HG02623 (cell line): ENCODE results near the gene SYTL2.
"Not testable (repeated sequence)": the region's sequence is repeated elsewhere in the genome, so short reads cannot be mapped to it uniquely, and the experiment has no call there.

Experiments
- ATAC-seq: cut with Tn5 transposase; IDR thresholded peaks from one replicate; pipeline ENCODE4 v1.9.1; 2021; ENCODE audit warnings: moderate library complexity; ENCODE audit not compliant: unreplicated experiment

Gene SYTL2

DNA sequence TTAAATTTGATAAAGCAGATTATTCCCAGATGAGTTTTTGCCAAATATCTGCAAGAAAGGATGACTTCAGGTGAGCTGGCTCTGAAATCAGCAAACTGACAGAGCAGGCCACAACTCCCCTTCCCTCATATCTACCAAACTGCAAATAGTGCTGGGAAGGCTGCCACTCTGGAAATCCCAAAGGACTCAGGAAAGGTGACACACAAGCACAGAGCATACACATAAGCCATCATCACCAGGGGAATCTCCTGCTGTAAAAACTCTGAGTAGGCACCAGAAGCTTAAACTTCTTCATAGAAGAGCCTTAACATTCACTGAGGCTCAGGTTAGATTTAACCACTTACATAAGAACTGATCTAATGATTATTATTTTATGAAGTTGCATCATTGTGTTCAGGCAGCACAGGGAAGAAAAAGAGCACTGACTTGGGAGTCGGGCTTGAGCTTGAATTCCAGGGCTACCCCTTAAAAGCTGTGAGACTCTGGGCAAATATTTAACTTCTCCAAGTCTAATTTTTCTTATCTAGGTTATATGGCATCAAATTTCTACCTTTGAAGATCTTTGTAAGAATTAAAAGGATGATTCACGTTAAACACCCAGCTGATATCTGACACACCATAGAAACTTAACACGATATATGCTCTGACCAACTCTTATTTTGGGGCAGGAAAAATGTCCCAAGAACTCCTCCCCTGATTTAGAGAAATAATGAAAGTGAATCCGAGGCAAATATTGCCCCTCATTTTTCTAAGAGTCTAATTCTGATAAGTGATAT is 15.0 kb downstream of the SYTL2 start:
- no peak for ATAC-seq

DNA sequence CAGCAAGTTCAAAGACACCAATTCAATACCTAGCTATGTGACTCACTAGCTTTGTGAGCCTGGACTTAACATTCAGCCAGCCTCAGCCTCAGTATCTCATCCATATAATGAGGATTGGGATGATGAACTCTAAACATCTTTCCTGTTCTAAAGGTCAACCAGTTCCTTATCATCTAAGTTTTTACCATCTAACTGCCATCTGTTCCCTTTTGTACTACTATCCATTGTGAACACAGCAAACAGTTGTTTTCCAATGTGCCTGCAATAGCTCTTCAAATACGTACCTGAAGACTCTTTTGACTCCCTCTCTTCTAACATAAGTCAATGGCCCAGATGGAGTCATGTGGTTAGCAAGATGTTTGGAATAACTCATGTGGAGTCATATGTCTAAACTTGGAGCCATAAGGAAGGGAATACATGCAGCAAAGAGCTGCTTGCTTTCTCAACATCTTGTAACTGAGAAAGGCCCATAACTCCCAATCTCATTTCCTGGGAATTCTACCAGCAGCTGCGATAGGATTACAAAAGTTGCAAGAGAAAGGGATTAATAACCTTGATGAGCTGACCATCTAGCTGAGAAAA is 19.4 kb downstream of the SYTL2 start:
- no peak for ATAC-seq

DNA sequence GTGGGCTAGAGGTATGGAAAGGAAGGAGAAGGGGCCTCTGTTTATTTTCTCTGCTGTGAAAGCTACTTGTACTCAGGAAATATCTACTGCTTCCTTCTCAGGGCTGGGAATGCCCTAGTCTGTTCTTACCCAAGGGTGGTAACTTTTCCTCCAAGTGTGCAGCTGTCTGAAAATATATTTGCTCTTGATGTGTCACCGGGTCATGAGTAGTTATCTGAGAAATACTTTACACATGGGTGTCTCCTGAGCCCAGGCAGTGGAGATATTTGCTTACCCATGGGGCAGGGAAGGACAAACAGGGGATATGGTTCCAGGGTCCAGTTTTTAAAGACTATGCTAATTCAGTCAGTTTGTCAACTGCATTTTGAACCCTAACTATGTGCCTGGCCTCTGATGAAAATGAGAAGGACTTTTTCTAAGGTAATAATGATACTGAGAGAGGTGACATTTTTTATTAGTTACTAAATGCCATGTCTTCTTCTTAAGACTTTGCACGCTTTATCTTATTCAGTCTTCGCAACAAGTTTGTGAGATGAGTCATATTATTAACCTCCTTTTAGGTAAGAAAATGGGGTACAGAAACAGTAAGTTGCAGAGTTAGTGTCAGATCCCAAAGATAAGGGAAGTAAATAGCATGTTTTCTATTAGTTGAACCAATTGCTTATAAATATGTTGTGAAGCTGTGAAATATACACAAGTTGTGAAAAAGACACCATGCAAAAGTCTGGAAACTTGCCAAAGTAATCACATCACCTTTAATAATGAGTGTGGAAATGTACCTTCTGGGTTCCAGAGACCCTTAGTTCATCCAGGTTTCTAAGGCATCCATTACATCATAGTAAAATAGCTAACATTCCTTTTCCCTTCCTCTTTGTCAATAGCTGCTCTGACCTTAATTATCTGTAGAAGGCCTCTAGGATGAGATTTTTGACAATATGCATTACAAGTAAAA is 22.9 kb downstream of the SYTL2 start:
- no peak for ATAC-seq

DNA sequence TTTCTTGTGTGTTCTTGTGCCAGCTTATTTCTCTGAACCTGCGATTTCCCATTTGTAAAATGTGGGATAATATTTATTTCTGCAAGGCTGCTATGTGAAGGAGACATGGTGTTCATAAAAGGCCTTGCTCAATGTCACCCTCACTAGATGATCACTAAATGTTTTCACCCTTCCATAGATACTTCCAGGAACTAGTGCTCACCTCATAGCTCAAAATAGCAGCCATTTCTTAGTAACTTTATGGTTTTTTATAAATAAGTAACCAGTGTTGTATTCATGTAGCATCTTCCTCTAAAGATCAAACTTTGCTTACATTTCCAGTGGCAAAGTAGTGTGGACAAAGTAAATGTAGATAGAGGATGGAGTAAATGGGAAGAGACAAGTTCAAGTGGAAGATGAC is 23.8 kb downstream of the SYTL2 start:
- no peak for ATAC-seq

DNA sequence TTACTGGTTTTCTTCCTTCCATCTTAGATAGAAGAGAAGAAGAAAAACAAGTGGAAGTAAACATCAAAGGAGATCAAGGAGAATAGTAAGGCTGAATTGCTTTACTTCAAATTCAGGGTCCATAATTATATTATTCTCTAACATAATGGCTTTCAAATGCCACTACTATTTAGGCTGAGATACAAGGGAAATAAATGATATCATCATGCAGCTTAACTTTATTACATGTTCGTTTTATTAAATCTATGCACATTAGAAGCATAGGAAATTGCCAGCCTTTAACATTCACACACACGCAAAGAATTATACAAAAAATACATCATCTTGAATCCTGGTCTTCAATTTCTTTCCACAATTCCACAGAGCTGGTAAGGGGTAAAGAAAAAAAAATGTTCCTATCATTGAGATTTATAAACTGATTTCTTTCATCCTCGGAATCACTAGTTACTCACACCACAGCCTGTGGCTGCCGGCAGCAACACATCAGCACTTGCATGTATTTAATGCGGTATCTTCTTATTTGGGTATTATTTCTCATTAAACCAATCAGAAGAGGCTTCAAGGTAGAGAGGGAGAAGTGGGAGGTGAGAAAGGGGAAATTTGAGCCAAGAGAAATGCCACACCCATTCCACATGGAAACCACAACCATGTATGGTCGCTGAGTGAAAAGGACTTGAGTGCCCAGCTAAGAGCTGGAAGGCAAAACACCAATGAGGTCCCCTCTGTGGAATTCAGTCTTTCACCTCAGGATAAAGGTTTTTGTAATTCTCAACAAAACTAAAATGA is 26.3 kb downstream of the SYTL2 start:
- ATAC-seq = no peak

DNA sequence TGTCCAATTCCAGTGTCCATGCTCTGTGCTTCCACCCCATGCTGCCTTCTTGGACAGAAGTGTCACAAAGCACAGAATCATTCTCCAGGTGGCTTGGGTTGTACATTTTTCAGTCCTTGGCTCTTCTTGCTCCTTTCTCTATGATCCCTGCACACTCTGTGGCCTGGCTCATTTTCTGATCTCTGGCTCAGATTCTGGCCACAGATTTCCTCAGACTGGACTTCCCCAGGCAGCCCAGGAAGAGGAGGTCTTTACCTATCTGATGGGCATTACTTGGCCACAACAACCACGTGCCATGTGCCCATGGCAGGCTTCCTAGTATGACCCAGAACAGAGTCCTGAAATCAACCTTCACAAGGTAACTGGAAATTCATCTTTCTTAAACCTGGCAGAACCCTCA is 27.2 kb downstream of the SYTL2 start:
- no peak for ATAC-seq

DNA sequence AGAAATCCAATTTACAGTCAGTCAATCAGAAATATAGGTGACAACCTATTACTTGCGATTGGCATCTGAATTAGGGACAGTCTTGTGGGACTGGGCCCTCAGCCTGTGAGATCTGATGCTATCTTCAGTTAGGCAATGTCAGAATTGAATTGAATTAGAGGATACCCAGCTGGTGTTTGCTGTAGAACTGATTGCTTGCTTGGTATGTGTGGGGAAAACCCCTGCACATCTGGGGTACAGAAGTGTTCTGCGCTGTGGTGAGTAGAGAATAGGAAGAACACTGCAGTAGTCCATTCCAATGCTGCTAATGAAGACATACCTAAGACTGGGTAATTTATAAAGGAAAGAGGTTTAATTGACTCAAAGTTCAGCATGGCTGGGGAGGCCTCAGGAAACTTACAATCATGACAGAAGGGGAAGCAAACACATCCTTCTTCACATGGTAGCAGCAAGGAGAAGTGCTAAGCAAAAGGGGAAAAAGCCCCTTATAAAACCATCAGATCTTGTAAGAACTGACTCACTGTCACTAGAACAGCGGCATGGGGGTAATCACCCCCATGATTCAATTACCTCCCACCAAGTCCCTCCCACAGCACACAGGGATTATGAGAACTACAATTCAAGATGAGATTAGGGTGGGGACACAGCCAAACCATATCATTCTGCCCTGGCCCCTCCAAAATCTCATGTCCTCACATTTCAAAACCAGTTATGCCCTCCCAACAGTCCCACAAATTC is 30.0 kb downstream of the SYTL2 start:
- not testable (repeated sequence) for ATAC-seq

DNA sequence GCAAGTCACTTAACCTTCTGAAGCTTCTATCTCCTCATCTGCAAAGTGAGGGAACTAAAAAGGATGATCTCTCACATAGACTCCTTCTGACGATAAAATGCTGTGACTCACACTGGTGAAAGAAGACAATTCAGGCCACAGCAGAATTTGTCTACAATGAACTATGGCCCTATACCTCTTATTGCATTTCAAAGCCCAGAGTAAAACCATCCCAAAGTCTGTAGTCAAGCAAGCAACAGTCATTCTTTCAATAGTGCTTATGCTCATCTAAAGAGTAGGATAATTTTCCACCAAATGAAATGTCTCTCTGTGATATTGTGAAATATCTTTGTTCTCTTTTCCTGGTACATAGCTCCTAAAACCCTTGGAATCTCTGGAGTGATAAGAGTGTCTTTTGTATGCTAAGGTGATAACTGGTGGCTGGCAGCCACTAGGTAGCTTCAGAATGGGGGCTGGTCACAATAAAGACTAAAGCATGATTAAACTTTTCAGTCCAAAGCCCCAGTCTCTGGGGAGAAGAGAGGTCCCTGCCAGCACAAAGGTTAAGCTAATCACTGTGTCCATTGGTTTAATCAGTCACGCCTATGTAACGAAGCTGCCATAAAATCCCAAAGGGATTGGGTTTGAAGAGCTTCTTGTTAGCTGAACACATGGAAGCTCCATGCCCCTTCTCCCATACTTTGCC is 30.8 kb downstream of the SYTL2 start:
- ATAC-seq = no peak

DNA sequence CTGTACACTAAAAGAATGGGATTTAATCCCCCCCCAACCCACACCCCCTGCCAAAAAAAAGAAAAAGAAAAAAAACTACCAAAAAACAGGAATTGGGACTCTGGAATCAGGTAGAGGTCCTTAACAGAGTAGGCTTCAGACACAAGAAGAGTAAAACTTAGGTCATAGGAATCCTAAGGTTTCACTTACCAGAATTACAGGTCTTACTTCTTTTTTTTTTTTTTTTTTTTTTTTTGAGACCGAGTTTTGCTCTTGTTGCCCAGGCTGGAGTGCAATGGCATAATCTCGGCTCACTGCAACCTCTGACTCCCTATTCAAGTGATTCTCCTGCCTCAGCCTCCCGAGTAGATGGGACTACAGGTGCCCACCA is 33.4 kb downstream of the SYTL2 start:
- not testable (repeated sequence) for ATAC-seq

DNA sequence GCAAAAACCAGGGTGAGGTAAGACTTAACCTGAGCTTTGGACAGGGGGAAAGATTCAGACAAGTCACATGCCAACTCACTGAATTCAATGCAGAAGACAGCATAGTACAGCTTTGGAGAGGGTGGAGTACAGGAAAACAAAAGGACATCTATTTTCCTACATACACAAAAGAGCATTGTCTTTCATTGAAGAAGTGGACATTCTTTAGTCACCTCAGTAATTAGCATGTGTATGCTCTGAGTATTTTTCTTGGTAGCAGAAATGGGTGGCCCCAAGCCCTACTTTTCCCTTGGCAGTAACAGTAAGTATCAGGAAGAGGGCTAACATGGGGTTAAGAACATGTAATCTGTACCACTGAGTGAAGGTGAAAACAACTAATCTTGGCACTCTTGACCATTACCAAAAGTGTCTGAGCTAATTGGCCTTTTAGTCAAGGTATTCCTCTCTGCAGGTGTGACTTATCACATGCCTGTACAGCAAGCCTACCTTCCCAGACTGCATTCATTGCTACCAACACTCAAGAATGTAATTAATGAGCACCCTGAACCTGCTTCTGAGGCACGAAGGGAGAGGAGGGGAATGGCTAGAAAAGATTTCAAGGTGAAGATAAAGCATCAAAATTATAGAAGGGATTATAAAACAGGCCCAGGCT is 33.9 kb downstream of the SYTL2 start:
- no peak for ATAC-seq

DNA sequence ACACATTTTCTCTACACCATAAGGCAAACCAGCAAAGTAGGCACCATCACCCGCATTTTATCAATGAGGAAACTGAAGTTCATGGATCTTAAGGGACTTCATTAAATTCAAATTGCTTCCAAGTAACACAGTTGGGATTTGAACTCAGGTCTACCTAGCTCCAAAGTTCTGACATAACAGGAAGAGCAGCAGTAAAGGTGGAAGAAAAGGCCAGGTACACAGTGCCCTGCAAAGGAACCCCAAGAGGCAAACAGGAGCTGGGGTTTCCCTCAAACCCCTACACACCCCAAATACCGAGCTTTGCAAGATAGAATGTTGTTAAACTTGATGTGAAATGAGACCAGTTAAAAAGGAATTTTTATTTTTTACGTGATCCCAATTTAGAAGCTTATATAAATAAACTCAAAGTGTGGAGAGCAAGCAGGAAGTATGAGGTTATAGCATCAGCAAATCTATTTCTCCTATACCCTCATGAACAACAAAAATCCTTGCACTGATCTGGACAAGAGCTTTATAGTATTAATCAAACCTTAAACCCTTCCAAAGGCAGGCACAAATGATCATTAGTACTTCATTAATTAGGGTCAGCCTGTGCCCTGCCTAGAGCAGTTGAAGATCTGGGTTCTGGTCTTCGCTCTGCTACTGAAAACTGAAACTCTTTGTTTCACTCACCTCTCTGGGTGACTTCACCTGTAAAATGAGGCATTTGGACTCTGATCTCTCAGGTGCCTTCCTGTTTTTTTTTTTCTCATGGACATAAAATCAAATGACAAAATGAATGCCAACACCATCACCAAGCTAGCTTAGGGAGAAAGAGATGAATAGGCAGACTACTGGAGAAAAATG is 36.5 kb downstream of the SYTL2 start:
- ATAC-seq = no peak

DNA sequence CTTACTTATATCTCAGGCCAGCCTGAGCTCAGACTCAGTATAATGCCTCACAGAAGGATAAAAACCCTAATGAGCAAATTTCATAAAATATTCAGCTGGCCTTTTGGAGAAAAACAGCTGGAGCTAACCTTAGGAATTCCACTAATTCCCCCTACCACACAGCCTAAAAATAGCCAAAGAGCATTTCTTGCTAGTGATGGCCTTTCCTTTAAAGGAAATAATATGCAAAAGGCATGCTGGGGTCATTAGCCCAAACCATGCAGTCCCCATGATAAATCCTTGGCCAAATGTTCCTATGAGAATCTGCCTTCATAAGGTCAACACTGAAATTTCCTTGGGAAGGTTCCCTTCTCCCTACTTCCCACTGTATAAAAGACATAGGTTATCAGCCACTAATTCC is 38.2 kb downstream of the SYTL2 start:
- no peak for ATAC-seq

DNA sequence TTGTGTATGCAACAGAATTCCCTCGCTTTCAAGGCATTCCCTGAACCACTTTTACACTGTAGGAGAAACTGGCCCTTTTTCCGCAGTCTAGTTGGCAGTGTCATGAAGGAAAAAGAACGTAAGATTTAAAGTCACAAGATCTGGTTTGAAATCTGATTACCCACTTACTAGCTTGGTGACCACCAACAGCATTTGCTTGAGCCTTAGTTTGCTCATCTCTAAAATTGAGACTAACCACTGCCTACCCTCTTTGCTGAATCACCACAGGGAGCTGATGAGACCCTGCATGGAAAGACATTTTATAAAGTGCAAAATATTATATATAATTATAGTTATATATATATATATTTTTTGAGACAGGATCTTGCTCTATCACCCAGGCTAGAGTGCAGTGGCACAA is 39.4 kb downstream of the SYTL2 start:
- no peak for ATAC-seq

DNA sequence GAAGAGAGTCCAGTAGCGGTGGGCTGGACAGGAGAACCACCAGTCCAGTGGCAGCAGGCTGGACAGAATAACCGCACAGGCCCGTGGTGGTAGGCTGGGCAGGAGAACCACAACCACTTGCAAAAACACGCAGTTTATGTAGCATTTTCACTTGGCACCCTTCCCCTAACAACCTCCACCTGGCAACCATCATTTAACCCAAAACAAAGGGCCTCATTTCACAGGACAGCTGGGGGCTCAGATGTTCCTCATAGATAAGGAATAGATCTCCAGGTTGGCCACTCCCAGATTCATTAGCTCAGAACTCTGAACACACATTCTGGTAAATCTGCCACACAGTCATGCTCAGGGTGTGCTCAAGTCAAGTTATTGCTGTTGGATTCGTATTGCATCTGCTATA is 41.2 kb downstream of the SYTL2 start:
- ATAC-seq = no peak

DNA sequence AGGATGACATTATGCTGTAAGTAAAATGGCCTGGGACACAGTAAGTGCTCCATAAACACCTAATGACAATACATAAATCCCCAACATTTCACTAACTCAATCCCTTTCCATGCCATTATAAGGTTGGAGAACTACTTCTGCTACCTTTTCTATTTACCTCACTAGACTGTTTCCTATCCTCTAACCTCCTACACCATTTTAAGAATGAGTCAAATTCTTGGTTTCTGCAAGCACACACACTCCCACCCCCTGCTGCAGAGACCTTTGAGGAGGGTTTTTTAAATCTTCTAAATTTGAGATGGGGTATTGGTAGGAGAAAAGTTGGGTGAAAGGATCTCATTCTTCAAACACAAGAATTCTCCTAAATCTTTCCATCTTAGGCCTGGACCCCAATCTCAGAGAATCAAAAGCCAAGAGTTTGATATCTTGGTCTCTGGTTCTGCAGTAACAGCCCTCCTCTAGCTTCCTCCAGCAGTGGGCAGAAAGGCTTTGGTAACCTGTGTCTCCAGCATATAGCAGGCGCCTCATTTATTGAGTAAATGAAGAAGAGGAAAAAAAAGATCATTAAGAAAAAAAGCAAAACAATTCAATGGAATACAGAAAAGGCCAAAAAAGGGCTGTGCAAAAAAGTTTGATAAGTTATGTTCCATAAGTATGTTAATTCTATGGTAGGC is 42.3 kb downstream of the SYTL2 start:
- ATAC-seq = peak; percentile 43

DNA sequence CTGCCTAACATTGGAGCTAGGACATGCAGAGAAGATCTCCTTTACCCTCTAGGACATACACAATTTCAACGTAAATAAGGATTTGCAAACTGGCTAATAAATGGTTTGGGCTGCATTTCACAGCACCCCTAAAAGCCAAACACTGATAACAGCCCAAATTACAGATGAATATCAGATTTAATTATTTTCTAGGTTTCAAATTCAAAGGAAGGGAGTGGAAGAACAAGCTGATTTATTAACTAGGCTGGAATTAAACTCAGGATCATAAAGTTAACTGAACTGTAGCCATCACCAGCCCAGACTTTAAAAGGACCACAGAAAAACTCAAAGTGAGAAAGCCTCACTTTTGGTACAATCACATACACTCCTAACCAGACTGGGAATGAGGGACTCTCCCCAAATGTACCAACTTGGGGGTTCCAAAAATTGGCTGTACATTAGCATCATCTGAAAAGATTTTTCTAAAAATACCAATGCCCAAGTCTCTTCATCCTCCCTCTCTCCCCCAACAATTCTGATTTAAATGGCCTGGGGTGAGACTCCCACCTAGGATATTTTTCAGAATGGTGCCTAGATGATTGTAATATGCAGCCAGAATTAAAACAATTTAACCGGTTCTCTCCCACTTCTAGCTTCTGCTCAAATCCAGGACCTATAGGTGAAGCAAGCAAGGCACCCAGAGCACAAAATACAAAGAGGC is 43.5 kb downstream of the SYTL2 start:
- ATAC-seq = no peak

DNA sequence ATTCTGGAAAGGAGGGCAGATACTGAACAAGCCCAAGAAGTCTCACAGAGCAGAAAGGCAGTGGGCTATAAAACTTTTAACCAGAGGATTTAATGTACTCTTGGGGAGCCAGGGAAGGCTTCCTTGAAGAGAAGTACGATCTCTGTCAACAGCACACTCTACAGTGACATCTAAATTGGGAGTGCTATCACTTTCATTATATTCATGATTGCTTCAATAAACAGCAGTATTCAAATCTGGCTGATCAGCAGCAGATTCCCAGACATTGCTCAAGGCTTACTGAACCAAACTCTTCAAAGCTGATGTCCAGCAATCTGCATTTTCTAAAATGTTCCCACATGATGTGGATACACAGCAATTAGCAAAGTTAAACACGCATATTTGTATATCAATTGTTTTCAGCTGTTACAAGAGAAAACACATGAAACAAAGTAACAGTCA is 44.2 kb downstream of the SYTL2 start:
- no peak for ATAC-seq
